Breast epithelium (tissue), 4 donors: ENCODE data around the gene STK35. TPM values are rescaled to one million over a fixed set of nuclear protein-coding genes. Genes with fewer than 3 reads are reported as not detected.

Experiments
- DNase-seq, 2 donors: peaks; one replicate each; pipeline ENCODE4 v3.0.0-alpha.2; 2019; ENCODE audit warnings: low spot score in 2 of 2
- H3K27ac ChIP-seq, 2 donors: fragments of 200-600 bp; sonication (generic) in 1 of 2; one replicate each; pipeline ENCODE4 v1.5.1; 2016 to 2019; ENCODE audit warnings: mild to moderate bottlenecking in 1 of 2
- H3K27me3 ChIP-seq, 2 donors: fragments of 200-600 bp; sonication (generic) in 1 of 2; one replicate each; pipeline versions ENCODE4 v1.5.1 to v1.6.0; 2017 to 2019; ENCODE audit warnings: control low read depth in 1 of 2, mild to moderate bottlenecking in 1 of 2
- H3K36me3 ChIP-seq: fragments of 200-600 bp; one replicate; pipeline ENCODE4 v1.5.1; 2019
- H3K4me1 ChIP-seq, 2 donors: fragments of 200-600 bp; sonication (generic); one replicate each; pipeline ENCODE4 v1.5.1; 2016 to 2019; ENCODE audit warnings: control low read depth in 1 of 2
- H3K4me3 ChIP-seq, 3 donors: fragments of 200-600 bp; sonication (generic); 1 replicate in 2 of 3; 2 replicates in 1 of 3; pipeline ENCODE4 v1.5.1; 2016 to 2019; ENCODE audit warnings: mild to moderate bottlenecking in 3 of 3, moderate library complexity in 2 of 3
- H3K9me3 ChIP-seq, 2 donors: fragments of 200-600 bp; sonication (generic) in 1 of 2; one replicate each; pipeline ENCODE4 v1.5.1; 2016 to 2019; ENCODE audit warnings: control low read depth in 1 of 2
- POLR2A ChIP-seq: fragments of 450-650 bp; IDR thresholded peaks from one replicate; pipeline ENCODE4 v1.6.1; 2016; ENCODE audit warnings: antibody characterized with exemption, mild to moderate bottlenecking, moderate library complexity
- POLR2AphosphoS5 ChIP-seq, 3 donors: sonication (generic); formaldehyde crosslinking; IDR thresholded peaks; one replicate each; pipeline ENCODE4 v1.6.1; 2017; ENCODE audit warnings: antibody characterized with exemption in 3 of 3
- intact Hi-C: fragments of 100-400 bp; cut with DNase I; formaldehyde crosslinking; loops from one replicate; pipeline ENCODE4 v1.15.1; 2023; ENCODE audit warnings: low total_unique reads
- total RNA-seq, 3 donors: library from RNA; depleted of rRNA; stranded (reverse); fragments of >200 nt; gene quantifications; one replicate each; pipeline ENCODE4 v1.1.0, GENCODE V29; 2016
- TF ChIP-seq, protein P1 (sequence below), 3 donors: fragments of 450-650 bp; IDR thresholded peaks; one replicate each; pipeline ENCODE4 v1.5.1; 2016 to 2017; ENCODE audit warnings: antibody characterized with exemption in 3 of 3, mild to moderate bottlenecking in 3 of 3, moderate library complexity in 3 of 3

Gene STK35
- total RNA-seq, 3 donors from 2014 or later = 15.2 to 26.3 (median 16.7) TPM

DNA sequence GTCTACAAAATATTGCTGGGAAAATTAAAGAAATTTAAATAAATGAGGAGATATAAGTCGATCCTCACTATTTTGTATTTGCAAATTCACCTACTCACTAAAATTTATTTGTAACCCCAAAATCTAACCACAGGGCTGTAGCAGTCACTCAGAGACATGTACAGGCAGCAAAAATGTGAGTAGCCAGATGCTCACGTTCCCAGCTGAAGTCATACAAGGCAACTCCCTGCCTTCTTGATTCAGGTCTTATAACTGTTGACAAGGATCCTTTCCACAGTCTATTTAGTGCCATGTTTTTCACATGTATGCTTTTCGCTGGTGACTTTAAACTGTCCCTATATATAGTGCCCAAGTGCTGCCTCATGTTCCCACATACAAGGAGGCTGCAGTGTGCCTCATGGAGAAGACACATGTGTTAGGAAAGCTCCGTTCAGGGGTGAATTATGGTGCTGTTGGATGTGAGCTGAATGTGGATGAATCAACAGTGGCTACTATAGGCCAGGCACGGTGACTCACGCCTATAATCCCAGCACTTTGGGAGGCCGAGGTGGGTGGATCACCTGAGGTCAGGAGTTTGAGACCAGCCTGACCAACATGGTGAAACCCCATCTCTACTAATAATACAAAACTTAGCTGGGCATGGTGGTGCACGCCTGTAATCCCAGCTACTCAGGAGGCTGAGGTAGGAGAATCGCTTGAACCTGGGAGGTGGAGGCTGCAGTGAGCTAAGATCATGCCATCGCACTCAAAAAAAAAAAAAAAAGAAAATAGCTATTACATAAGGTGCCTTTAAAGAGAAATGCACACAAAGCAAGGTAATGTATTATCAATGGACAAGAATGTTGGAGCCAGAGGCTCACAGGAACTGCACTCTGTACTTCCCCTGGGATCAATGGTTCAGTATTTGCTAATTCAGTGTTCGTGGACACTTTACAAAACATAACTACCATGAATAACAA is 55.3 kb downstream of the STK35 start:
- intact Hi-C loops = loop anchor here (10.0 kb wide), 1 partner anchor 382 kb away; no protein-coding TSS in a partner anchor
- no peaks in the 10 kb centered on the region for H3K9me3 ChIP-seq
- DNase-seq = no peak
- H3K36me3 ChIP-seq = no peaks in the 10 kb centered on the region
- TF ChIP-seq, protein P1, sequence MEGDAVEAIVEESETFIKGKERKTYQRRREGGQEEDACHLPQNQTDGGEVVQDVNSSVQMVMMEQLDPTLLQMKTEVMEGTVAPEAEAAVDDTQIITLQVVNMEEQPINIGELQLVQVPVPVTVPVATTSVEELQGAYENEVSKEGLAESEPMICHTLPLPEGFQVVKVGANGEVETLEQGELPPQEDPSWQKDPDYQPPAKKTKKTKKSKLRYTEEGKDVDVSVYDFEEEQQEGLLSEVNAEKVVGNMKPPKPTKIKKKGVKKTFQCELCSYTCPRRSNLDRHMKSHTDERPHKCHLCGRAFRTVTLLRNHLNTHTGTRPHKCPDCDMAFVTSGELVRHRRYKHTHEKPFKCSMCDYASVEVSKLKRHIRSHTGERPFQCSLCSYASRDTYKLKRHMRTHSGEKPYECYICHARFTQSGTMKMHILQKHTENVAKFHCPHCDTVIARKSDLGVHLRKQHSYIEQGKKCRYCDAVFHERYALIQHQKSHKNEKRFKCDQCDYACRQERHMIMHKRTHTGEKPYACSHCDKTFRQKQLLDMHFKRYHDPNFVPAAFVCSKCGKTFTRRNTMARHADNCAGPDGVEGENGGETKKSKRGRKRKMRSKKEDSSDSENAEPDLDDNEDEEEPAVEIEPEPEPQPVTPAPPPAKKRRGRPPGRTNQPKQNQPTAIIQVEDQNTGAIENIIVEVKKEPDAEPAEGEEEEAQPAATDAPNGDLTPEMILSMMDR (IDR thresholded peaks at IDR 0.05) = no peak
- TF ChIP-seq POLR2A (no peak), POLR2AphosphoS5 (IDR thresholded peaks at IDR 0.05) (no peak)
- no peaks in the 10 kb centered on the region for H3K27me3 ChIP-seq
- no peak overlapping the region for H3K27ac ChIP-seq
- no peak overlapping the region for H3K4me3 ChIP-seq
- H3K4me1 ChIP-seq = no peaks in the 10 kb centered on the region

- TF ChIP-seq POLR2AphosphoS5 (IDR thresholded peaks at IDR 0.05) (no peak), POLR2A (no peak)
- TF ChIP-seq, protein P1 (IDR thresholded peaks at IDR 0.05) = no peak
- no peak for DNase-seq
Observed at GRCh38 chr20:2162125-2162822, 60.6 kb downstream of the STK35 start.

GRCh38 chr20:2162823-2163166 is 61.2 kb downstream of the STK35 start:
- no peaks in the 10 kb centered on the region for H3K36me3 ChIP-seq
- H3K27ac ChIP-seq = no peak overlapping the region
- no peaks in the 10 kb centered on the region for H3K27me3 ChIP-seq
- TF ChIP-seq POLR2A = no peak
- no peak for TF ChIP-seq POLR2AphosphoS5 (IDR thresholded peaks at IDR 0.05)
- TF ChIP-seq, protein P1 (IDR thresholded peaks at IDR 0.05) = no peak
- H3K4me3 ChIP-seq = no peak overlapping the region
- no peaks in the 10 kb centered on the region for H3K9me3 ChIP-seq
- intact Hi-C loops = no loop called here
- no peaks in the 10 kb centered on the region for H3K4me1 ChIP-seq
- DNase-seq = no peak

More at GRCh38 chr20:2162125-2162822, 60.6 kb downstream of the STK35 start:
- H3K9me3 ChIP-seq = no peaks in the 10 kb centered on the region
- H3K4me3 ChIP-seq = no peak overlapping the region
- H3K27ac ChIP-seq = no peak overlapping the region
- H3K36me3 ChIP-seq = no peaks in the 10 kb centered on the region
- intact Hi-C loops = no loop called here
- no peaks in the 10 kb centered on the region for H3K27me3 ChIP-seq
- no peaks in the 10 kb centered on the region for H3K4me1 ChIP-seq

GRCh38 chr20:2163312-2163711 is 61.7 kb downstream of the STK35 start:
- DNase-seq = no peak
- no peak overlapping the region for H3K27ac ChIP-seq
- no peaks in the 10 kb centered on the region for H3K9me3 ChIP-seq
- no peaks in the 10 kb centered on the region for H3K4me1 ChIP-seq
- no peaks in the 10 kb centered on the region for H3K27me3 ChIP-seq
- intact Hi-C loops = no loop called here
- H3K4me3 ChIP-seq = no peak overlapping the region
- TF ChIP-seq POLR2A = no peak
- TF ChIP-seq, protein P1 (IDR thresholded peaks at IDR 0.05) = no peak
- no peaks in the 10 kb centered on the region for H3K36me3 ChIP-seq

DNA sequence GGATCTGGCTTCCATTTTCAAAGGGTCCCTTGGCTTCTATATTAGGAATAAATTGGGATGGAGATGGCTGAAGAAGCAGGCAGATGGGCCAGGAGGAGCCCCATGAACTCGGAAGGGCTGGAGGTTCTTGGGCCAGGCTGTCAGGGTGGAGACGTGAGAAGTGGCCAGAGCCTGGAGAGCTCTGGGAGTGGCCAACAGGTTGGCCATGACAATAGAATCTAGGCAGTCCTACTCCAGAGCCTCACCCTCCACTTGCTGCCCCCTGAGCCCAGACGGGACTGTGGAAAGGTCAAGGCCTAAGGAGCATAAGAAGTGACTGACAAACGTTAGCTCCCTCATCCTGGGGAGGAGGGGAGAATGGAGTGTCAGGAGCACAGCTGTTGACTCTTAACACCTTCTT is 62.1 kb downstream of the STK35 start:
- Histone ChIP-seq H3K4me3 (no peak overlapping the region), H3K4me1 (no peaks in the 10 kb centered on the region), H3K27me3 (no peaks in the 10 kb centered on the region), H3K9me3 (no peaks in the 10 kb centered on the region), H3K36me3 (no peaks in the 10 kb centered on the region), H3K27ac (no peak overlapping the region)
- DNase-seq = no peak
- TF ChIP-seq POLR2AphosphoS5 (IDR thresholded peaks at IDR 0.05) (no peak), POLR2A (no peak)
- TF ChIP-seq, protein P1 (IDR thresholded peaks at IDR 0.05) = no peak
- intact Hi-C loops = no loop called here
